OCI-M1 (cell line): ENCODE measurements around the gene SFXN4.
"Not testable (repeated sequence)": the region's sequence is repeated elsewhere in the genome, so short reads cannot be mapped to it uniquely, and the experiment has no call there.

Experiments used
- DNase-seq: peaks from one replicate; lab custom pipeline; 2025; lab: John Stamatoyannopoulos, UW

The SFXN4 gene

GRCh38 chr10:119190954-119191785 lies 25.7 kb upstream of the SFXN4 start:
- peak; percentile 67 for DNase-seq

- DNase-seq, result no peak
Measured at GRCh38 chr10:119190353-119190752, 24.8 kb upstream of the SFXN4 start.

GRCh38 chr10:119189811-119190282 lies 24.3 kb upstream of the SFXN4 start:
- DNase-seq, result peak; percentile 81

- DNase-seq, result no peak
Measured at GRCh38 chr10:119183664-119184412, 18.3 kb upstream of the SFXN4 start.

- not testable (repeated sequence) for DNase-seq
Measured at GRCh38 chr10:119180850-119181400, 15.4 kb upstream of the SFXN4 start.

- DNase-seq, result peak; percentile 97
Measured at GRCh38 chr10:119178372-119179119, 13.0 kb upstream of the SFXN4 start, which contains the start of gene PRDX3. Gene PRDX3, minus strand, starts transcription at chr10:119178812. Its CDS starts 22 bp downstream, at chr10:119178790.

GRCh38 chr10:119177708-119178371 lies 12.3 kb upstream of the SFXN4 start:
- no peak for DNase-seq

GRCh38 chr10:119176166-119176565 lies 10.7 kb upstream of the SFXN4 start:
- no peak for DNase-seq

- no peak for DNase-seq
Measured at GRCh38 chr10:119174109-119174508, 8.6 kb upstream of the SFXN4 start.

- no peak for DNase-seq
Measured at GRCh38 chr10:119167041-119167440, 1.5 kb upstream of the SFXN4 start.

- peak; percentile 29 for DNase-seq
Measured at GRCh38 chr10:119166564-119166963, 1.1 kb upstream of the SFXN4 start.

- DNase-seq, result no peak
Measured at GRCh38 chr10:119166118-119166500, 595 bp upstream of the SFXN4 start.

- DNase-seq, result peak; percentile 10
Measured at GRCh38 chr10:119162452-119163092, 2.9 kb downstream of the SFXN4 start.

GRCh38 chr10:119161680-119162451 lies 3.6 kb downstream of the SFXN4 start:
- peak; percentile 53 for DNase-seq

GRCh38 chr10:119159332-119159731 lies 6.2 kb downstream of the SFXN4 start:
- DNase-seq, result no peak

- no peak for DNase-seq
Measured at GRCh38 chr10:119153661-119154060, 11.9 kb downstream of the SFXN4 start.

GRCh38 chr10:119153041-119153440 lies 12.5 kb downstream of the SFXN4 start:
- no peak for DNase-seq

GRCh38 chr10:119151601-119152000 lies 13.9 kb downstream of the SFXN4 start:
- not testable (repeated sequence) for DNase-seq

- DNase-seq, result no peak
Measured at GRCh38 chr10:119149729-119150128, 15.8 kb downstream of the SFXN4 start.

- DNase-seq, result no peak
Measured at GRCh38 chr10:119149157-119149556, 16.4 kb downstream of the SFXN4 start.
